GM12878 (cell line): ENCODE results near the gene DIP2C. TPM values are rescaled to one million over a fixed set of nuclear protein-coding genes. Genes with fewer than 3 reads are reported as not detected.

ENCODE experiments used
- CEBPZ ChIP-seq: fragments of 150-350 bp; IDR thresholded peaks from 2 replicates; pipeline ENCODE4 v1.6.1; 2016; ENCODE audit warnings: low read depth, low read length
- PRDM15 ChIP-seq: fragments of 450-650 bp; formaldehyde crosslinking; IDR thresholded peaks from 2 replicates; pipeline ENCODE4 v1.4.0; 2020; ENCODE audit warnings: mild to moderate bottlenecking, moderate library complexity
- ZNF592 ChIP-seq: fragments of 450-650 bp; IDR thresholded peaks from 2 replicates; pipeline ENCODE4 v1.6.1; 2017; ENCODE audit warnings: mild to moderate bottlenecking, moderate library complexity
- polyA plus RNA-seq, 11 experiments: library from polyadenylated mRNA; depleted of rRNA in 4 of 11; unstranded in 6 of 11; stranded (reverse) in 5 of 11; fragments of >200 nt; fragmentation: Nextera tagmentation in 4 of 11; fragmentation: Illumina TruSeq in 1 of 11; extraction: Ambion mirVana in 4 of 11; extraction: Trizol in 1 of 11; gene quantifications; 1 replicate in 1 of 11; 2 replicates in 10 of 11; pipeline versions ENCODE4 v1.2.1 to v1.2.3, GENCODE V29; 2011 to 2016; ENCODE audit warnings: inconsistent platforms in 2 of 11, missing spikeins in 2 of 11, low read depth in 1 of 11
- total RNA-seq, 4 experiments: library from RNA; depleted of rRNA in 3 of 4; stranded (reverse); fragments of >200 nt in 3 of 4; fragmentation: Illumina TruSeq in 1 of 4; extraction: Trizol in 1 of 4; gene quantifications; 2 replicates each; pipeline versions ENCODE4 v1.2.1 to v1.2.3, GENCODE V29; 2013 to 2021

DIP2C gene
- total and polyA plus RNA-seq, 10 of the 15 experiments (the other 5 are each of a cell fraction or from before 2014, with no cell fraction given): 0.01 to 0.10 (median 0.06) TPM

- TF ChIP-seq CEBPZ (no peak), PRDM15 (CRISPR knock-in tag) (no peak), ZNF592 (no peak)
Observed at GRCh38 chr10:339038-339391, 350.5 kb downstream of the DIP2C start (continued).
